ENCODE results near the gene ACIN1. TPM values are rescaled to one million over a fixed set of nuclear protein-coding genes. Genes with fewer than 3 reads are reported as not detected.

The ACIN1 gene
- total and polyA plus RNA-seq, 8 donors = 137 to 380 (median 332) TPM

DNA sequence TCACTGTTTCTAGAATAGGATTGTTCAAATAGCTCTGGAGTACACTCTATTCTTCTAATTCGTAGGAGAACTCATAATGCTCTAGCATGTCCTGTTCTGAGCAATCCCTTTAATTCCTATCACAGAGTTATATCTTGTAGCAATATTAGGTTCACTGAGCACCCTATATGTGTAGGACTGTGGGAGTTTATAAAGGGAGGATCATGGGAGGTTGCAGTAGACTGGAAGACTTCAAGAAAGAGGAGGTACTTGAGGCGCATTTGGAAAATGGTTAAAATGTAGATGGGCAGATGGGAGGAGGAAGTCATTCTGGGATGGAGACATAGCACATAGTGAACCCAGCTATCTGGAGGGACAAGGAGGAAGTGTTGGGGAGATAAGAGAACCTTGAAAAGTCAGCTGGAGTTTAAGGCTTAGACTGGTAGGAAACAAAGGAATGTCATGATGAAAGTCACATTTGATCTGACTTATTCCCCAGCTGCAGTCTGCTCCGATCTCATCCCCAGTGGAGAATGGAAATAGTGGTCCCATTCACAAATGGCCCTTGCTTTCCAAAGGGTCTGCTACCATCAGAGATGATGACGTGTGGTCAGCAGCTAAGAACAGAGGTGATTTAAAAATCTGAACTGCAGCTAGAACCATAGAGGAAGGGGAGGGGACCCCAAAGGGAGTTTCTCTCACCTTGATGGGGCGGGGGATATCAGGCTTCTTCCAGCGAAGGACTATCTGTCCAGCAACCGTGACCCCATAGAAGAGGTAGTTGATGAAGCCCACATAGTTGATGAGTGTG, 34.2 kb upstream of the ACIN1 start:
- H3K36me3 ChIP-seq = peaks cover 0 to 29% of the 10 kb centered on the region in 2 donors
- peaks cover 0 to 10% of the 10 kb centered on the region in 2 donors for H3K4me1 ChIP-seq
- no peak overlapping the region for H3K4me3 ChIP-seq
- no peak for TF ChIP-seq CTCF (IDR thresholded peaks at IDR 0.05)
- H3K27me3 ChIP-seq = no peaks in the 10 kb centered on the region
- no peaks in the 10 kb centered on the region for H3K9me3 ChIP-seq
- no peak for DNase-seq
- H3K27ac ChIP-seq = no peak overlapping the region
- intact Hi-C loops (cut with DNase I) = loop anchor here in 1 of 2 donors (10.0 kb wide), 1 partner anchor 56 kb away; the partner anchor contains the start of gene SLC7A8
- no peak for ATAC-seq

DNA sequence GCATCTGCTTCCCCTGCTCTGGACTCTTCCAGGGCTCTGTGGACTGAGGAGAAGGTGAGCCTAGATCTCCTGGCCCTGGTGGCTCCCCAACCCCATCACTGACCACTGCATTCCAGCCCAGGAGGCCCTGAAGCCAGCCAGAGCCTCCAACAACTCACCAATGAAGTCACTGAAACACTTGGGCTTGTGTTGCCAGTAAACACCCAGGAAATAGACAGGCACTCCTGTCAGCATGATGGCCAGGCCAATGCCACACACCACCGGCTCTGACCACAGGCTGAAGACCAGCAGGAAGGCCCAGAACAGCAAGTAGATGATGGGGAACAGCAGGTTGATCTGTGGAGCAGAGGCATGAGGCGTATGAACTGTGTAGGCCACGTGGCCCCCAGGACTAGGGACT, 32.9 kb upstream of the ACIN1 start:
- Histone ChIP-seq H3K36me3 (peaks cover 0 to 29% of the 10 kb centered on the region in 2 donors), H3K27me3 (no peaks in the 10 kb centered on the region), H3K9me3 (no peaks in the 10 kb centered on the region), H3K27ac (no peak overlapping the region), H3K4me3 (no peak overlapping the region), H3K4me1 (peaks cover 0 to 14% of the 10 kb centered on the region in 2 donors)
- DNase-seq (no peak), ATAC-seq (no peak)
- TF ChIP-seq CTCF (IDR thresholded peaks at IDR 0.05) = no peak
- intact Hi-C loops (cut with DNase I) = loop anchor here in 1 of 2 donors (10.0 kb wide), 1 partner anchor 57 kb away; the partner anchor contains the start of gene SLC7A8

DNA sequence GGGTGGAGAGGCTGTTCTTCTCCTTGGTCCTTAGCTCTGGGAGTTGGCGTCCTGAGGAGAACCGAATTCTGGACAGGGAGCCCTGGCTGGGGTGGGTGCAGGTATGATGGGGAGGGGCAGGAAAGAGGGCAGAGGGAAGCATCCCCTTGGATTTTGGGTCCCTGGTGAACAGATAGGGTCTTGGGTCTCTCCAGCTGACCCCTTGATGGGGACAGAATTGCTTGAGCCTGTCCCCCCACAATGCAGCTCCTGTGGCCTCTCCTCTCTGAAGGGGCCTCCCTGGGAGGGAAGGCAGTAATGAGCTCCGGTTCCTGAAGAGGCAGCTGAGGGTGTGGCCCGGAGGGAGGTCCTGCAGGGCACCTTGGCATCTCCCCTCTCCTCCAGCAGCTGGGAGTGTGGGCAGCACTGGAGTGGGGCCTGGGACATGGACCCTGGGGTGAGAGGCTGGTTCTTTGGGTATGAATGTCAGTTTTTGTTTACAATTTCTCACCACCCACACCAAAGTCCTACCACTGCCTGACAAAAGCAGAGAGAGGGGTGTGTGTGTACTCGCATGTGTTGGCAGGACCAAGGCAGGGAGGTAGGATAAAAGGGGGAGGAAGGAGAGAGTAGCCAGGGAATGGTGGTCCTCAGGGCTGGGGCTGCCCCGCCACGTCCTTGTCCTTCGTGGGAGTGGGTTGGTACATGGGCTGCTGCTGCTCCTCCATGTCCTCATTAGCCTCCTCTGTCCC, 31.8 kb upstream of the ACIN1 start:
- intact Hi-C loops (cut with DNase I) = loop anchor here in 1 of 2 donors (10.0 kb wide), 1 partner anchor 58 kb away; the partner anchor contains the start of gene SLC7A8

GRCh38 chr14:23125933-23126524, 31.1 kb upstream of the ACIN1 start:
- peaks cover 6 to 15% of the 10 kb centered on the region in 2 donors for H3K4me1 ChIP-seq
- no peaks in the 10 kb centered on the region for H3K27me3 ChIP-seq
- DNase-seq (no peak), ATAC-seq (peak; percentile 24)
- intact Hi-C loops (cut with DNase I) = loop anchor here in 1 of 2 donors (10.0 kb wide), 1 partner anchor 59 kb away; the partner anchor contains the start of gene SLC7A8
- no peak for TF ChIP-seq CTCF (IDR thresholded peaks at IDR 0.05)
- H3K36me3 ChIP-seq = peaks cover 0 to 18% of the 10 kb centered on the region in 2 donors
- H3K27ac ChIP-seq = no peak overlapping the region
- H3K4me3 ChIP-seq = no peak overlapping the region
- no peaks in the 10 kb centered on the region for H3K9me3 ChIP-seq

More for the DNA sequence above, 31.8 kb upstream of the ACIN1 start:
- no peak for TF ChIP-seq CTCF (IDR thresholded peaks at IDR 0.05)
- no peak for DNase-seq
- no peaks in the 10 kb centered on the region for H3K27me3 ChIP-seq
- H3K36me3 ChIP-seq = peaks cover 0 to 22% of the 10 kb centered on the region in 2 donors
- no peak overlapping the region for H3K4me3 ChIP-seq
- H3K27ac ChIP-seq = no peak overlapping the region
- peaks cover 0 to 14% of the 10 kb centered on the region in 2 donors for H3K4me1 ChIP-seq
- ATAC-seq = no peak
- H3K9me3 ChIP-seq = no peaks in the 10 kb centered on the region

Data from left lung (tissue), 10 donors.